GM12891 (cell line): ENCODE results near the gene ZFAND3.

ENCODE experiments used
- PAX5 ChIP-seq: IDR thresholded peaks from 2 replicates; pipeline ENCODE4 v1.6.1; 2011; ENCODE audit warnings: low read length, moderate library complexity, mild to moderate bottlenecking; ENCODE audit not compliant: insufficient read depth, severe bottlenecking
- POLR2A ChIP-seq: IDR thresholded peaks from 2 replicates; pipeline ENCODE4 v1.6.1; 2011; ENCODE audit warnings: low read depth, low read length, control low read depth
- POLR2AphosphoS5 ChIP-seq: IDR thresholded peaks from 2 replicates; pipeline ENCODE4 v1.6.1; 2011; ENCODE audit warnings: low read depth, low read length, control low read depth
- TAF1 ChIP-seq: IDR thresholded peaks from 2 replicates; pipeline ENCODE4 v1.6.1; 2011; ENCODE audit warnings: low read depth, low read length, control low read depth

DNA sequence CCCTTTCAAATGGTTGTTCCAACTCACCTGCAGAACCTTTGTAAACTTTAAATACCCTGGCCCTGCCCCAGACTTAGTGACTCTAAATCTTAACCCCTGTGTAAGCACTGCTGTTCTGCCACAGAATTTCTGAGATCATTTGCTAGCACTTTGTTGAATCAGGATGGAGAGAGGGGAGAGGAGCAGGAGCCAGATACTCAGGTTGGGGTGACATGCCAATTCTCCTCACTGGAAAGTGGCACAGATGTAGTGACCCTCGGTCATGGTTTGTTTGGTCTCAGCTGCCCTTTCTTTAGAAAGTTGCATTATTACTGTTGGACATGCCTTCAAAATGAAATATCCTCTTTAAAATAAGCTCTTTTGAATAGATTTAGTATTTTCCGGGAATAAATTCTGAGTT, 168.0 kb downstream of the ZFAND3 start:
- TF ChIP-seq POLR2AphosphoS5: no peak
- TF ChIP-seq TAF1: no peak
- TF ChIP-seq POLR2A: no peak
- TF ChIP-seq PAX5: no peak
